GM21576 (cell line): ENCODE data around the gene ZNF407.
"Not testable (repeated sequence)": the region's sequence is repeated elsewhere in the genome, so short reads cannot be mapped to it uniquely, and the experiment has no call there.

Experiments used
- ATAC-seq: cut with Tn5 transposase; IDR thresholded peaks from one replicate; pipeline ENCODE4 v1.9.1; 2021; ENCODE audit warnings: mild to moderate bottlenecking, moderate library complexity; ENCODE audit not compliant: unreplicated experiment

The ZNF407 gene

GRCh38 chr18:75081486-75081885 is 483.8 kb downstream of the ZNF407 start:
- ATAC-seq = no peak

GRCh38 chr18:75083131-75083530 is 485.5 kb downstream of the ZNF407 start:
- no peak for ATAC-seq

- no peak for ATAC-seq
Observed at GRCh38 chr18:75083761-75084160, 486.1 kb downstream of the ZNF407 start.

GRCh38 chr18:75085676-75086075 is 488.0 kb downstream of the ZNF407 start:
- ATAC-seq = not testable (repeated sequence)

DNA sequence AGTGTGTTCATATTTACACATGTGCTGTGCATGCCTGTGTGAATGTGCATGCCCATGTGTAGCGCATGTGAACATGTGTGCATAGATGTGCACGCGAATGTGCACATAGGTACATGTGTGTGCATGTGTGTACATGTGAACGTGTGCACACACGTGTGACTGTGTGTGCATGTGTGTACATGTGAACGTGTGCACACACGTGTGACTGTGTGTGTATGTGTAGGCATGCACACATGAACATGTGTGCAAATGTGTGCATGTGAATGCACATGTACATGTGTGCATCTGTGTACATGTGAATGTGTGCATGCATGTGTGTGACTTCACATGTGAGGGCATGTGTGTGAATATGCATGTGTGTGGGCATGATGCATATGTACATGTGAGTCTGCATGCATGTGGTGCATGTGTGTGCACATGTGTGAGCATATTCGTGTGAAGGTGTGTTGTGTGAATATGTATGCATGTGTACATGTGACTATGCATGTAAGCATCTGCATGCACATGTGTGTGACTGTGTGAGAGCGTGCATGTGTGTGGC is 488.9 kb downstream of the ZNF407 start:
- ATAC-seq = no peak

- no peak for ATAC-seq
Observed at GRCh38 chr18:75087119-75088020, 489.7 kb downstream of the ZNF407 start.

- ATAC-seq = no peak
Observed at GRCh38 chr18:75088021-75088506, 490.4 kb downstream of the ZNF407 start.

DNA sequence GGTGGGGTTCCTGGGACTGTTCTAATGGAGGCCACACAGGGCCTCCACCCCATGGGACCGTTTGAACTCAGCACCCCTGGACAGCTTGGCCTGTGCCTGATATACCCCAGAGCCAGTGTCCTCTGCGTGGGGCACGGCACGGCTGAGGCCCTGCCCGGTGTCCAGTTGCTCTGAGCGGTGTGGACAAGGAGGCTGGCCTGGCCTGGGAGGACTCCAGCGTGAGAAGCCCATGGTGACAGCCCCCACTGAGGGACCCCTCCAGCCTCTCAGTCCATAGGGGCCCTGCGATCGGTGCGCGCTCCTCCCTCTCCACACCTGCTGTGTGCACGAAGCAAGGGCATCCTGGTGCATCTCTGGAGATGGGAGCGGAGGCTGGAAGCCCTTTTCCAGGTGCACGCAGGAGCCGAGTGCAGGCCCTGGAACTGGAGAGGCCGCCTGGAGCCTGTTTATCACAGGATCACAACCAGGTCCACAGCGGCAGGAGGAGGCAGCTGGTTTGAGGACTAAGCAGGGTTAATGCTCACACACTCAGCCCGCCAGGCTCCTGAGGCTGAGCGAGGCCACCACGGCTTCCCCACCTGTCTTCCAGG is 491.0 kb downstream of the ZNF407 start:
- ATAC-seq = no peak

- no peak for ATAC-seq
Observed at GRCh38 chr18:75089748-75090327, 492.2 kb downstream of the ZNF407 start.

- no peak for ATAC-seq
Observed at GRCh38 chr18:75090336-75090735, 492.7 kb downstream of the ZNF407 start.

DNA sequence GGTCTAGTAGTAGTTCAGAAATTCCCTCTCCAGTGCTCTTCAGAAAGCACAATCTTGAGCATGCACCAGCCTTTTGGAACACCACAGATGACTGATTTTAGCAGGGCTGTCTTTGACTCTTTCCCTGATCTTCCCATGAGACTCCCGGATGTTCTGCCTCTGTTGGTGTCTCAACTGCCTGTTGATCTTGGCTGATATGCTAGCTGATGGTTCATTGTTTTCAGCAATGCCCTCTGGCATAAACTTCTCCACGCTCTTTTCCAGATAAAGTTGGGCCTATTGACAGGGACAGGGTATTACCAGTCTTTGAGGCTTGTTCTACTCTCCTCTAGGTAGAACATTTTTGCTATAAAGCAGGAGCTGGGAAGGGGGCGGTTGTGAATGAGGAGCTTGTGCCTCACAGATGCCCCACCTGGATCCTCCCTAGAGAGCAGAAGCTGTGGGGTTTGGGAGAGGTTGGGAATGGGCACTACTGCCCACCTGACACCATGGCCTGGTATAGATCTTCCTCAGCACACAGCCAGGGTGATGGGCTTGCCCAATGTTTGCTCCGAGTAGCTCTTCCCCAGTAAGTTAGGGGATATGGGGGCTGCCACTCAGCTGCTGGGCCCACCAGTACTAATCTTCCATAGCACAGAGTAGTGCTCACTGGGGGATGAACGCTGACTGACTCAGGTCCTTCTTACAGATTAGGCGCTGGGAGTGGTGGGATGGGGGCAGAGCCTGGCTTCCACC is 500.0 kb downstream of the ZNF407 start:
- no peak for ATAC-seq

DNA sequence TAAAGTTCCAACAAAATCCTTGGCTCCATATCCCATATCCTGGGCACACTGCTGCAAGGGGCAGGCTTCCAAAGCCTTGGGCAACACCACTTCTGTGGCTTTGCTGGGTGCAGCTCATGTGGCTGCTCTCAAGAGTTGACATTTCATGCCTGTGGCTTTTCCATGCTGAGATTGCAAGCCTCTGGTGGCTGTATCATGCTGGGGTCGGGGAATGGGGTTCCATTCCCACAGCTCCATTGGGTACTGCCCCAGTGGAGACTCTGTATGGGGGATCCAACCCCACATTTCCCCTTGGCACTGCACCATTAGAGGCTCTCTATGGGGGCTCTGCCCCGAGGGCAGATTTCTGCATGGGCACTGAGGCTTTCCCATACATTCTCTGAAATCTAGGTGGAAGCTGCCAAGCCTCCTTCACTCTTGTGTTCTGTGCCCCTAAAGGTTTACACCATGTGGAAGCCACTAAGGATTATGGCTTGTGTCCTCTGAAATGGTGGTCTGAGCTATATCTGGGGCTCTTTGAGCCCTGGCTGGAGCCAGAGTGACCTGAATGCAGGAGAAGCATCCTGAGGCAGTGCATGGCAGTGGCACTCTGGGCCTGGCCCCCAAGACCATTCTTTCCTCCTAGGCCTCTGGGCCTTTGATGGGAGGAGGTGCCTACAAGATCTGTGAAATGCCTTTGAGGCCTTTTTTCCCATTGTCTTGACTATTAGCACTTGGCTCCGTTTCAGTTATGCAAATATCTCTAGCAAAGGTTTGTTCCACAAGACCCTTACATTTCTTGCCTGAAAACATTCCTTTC is 503.4 kb downstream of the ZNF407 start:
- ATAC-seq = no peak

DNA sequence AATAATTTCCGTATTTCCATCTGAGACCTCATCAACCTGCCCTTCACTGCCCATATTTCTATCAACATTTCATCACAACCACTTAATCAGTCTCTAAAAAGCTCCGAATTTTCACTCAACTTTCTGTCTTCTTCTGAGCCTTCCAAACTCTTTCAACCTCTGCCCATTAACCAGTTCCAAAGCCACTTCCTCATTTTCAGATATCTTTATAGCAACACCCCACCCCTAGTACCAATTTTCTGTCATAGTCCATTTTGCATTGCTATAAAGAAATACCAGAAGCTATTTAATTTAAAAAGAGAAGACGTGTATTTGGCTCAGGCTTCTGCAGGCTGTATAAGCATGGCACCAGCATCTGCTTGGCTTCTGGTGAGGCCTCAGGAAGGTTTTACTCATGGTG is 504.2 kb downstream of the ZNF407 start:
- no peak for ATAC-seq

DNA sequence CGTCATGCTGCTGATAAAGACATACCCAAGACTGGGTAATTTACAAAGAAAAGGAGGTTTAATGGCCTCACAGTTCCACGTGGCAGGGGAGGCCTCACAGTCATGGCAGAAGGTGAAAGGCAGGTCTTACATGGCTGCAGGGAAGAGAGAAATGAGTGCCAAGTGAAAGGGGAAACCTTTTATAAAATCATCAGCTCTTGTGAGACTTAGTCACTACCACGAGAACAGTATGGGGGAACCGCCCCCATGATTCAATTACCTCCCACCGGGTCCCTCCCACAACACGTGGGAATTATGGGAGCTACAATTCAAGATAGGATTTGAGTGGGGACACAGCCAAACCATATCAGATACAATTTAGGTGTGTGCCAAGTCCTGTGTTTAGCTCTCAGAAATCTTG is 506.4 kb downstream of the ZNF407 start:
- ATAC-seq = not testable (repeated sequence)

- no peak for ATAC-seq
Observed at GRCh38 chr18:75104483-75104882, 506.8 kb downstream of the ZNF407 start.

DNA sequence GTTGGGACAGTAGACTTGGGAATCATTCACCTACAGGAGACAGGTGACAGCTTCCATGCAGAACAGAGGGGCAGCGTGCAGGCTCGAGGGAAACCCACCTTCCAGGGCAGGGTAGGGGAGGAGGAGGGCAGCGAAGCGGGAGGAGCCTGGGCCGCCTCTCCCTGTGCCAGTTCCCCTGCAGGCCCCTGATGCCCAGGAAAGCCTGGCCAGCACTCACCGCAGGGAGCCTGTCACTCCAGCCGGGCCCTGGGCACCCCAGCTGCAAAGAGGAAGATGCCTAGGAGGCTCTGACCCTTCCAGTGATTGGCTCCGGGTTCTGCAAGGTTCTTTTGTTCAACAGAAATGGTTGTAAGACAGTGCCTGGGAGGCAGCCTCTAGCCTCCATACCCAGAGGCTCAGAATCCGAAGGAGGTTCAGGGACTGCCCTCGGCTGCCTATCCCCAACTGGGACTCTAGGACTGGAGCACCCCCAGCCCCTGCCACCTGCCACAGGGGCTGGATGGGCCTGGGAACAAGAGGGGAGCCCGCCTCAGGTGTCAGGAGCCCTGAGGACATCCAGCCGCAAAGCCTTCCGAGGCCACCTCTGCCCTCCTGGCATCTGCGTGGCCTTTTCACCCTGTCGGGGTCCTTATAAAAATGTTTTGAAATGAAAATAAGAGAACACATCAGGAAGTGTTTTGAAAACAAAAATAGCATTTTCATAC is 508.0 kb downstream of the ZNF407 start:
- ATAC-seq = no peak

GRCh38 chr18:75106746-75107145 is 509.1 kb downstream of the ZNF407 start:
- ATAC-seq = no peak

DNA sequence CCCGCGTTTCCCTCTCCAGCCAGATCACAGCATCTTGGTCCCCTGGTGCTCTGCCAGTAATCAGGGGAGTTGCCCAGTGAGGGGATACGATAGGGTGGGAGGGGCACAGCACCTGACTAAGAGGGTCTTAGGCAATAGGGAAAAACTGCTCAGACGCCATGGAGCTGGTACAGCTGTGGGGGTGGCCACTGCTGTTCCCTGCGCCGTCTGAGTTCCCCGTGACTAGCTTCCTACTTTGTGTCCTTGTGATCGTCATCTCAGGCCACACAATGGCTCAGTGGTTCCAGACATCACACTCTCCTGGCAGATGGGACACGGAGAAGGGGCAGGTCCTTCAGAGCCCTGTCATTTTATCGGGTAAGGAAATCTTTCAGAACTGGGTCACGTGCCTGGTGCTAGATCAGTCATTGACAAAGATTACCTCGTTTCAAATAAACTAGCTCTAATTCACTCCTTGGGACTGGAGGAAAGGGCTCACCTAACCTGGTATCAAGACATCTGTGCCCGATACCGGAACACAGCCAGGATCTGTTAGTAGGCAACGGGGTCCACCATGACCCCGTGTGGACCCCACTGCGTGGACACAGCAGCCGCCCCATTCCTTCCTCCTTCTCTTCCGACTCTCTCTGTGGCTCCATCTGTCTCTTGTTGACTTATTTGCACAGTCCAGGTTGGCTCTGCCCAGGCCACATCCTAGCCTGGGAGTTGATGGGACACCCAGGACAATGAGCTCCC is 509.7 kb downstream of the ZNF407 start:
- no peak for ATAC-seq

DNA sequence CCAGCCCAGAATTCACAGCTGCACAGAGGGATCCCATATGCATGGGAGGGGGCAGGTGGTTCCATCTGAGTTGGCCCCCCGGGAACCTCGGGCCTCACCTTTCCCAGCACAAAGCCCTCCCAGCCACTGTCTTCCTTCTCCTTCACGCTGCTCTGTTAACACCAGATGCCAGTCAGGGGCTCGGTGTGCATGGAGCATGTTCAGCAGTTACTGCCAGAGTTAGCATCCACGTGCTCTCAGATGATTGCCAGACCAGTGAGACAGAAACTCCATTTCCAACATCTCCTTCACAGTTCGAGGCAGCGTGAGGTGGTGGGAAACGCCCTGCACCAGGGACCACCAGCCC is 510.2 kb downstream of the ZNF407 start:
- ATAC-seq = no peak
